GM18868 (cell line): ENCODE data around the gene DYNLT1.
"Not testable (repeated sequence)": the region's sequence is repeated elsewhere in the genome, so short reads cannot be mapped to it uniquely, and the experiment has no call there.

Source experiments
- ATAC-seq: cut with Tn5 transposase; IDR thresholded peaks from one replicate; pipeline ENCODE4 v1.9.1; 2021; ENCODE audit warnings: mild to moderate bottlenecking, moderate library complexity; ENCODE audit not compliant: unreplicated experiment

Gene DYNLT1

DNA sequence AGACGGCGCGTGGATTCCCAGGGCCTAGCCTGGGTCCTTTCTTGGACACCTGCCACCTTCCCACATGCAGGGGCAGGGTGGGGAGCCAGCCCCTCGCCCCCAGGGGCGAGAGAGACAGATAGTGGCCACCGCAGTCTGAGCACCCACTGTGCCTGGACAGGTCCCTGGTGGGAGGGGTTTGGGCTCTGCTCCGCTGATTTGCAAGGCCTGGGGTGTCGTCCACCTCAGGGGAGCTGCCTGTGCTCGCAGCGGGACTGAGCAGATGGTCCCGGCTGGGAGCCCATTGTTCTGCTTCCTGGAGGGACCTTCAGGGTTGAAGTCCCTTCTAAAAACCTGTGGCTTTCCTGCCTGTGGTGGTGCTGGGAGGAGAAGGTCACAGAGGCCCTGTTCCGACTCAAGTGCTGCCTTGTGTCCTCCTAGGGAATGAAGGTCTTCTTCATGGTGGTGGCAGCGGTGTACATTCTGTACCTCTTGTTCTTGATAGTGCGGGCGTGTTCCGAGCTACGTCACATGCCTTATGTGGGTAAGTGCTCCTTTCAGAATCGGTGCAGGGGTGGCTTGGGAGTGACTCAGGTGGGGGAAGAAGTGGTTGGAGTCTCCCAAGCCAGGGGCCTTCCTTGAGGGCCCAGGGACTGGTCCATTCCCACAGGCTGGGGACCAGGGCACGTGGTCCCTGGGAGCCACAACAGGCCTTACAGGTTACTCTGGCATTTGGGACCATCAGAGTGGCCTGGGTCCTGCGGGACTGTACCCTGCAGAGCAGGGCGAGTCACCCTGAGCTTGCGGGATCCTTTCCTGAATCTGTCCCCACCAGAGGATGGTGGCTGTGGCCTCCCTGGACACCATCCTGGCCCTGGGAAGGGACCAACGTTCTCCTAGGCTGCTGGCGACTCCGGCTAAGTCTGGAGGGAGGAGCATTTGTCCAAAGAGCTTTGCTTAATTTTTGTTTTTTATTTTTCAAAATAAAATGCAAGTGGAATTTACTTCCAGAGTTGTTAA, 19.6 kb downstream of the DYNLT1 start:
- no peak for ATAC-seq

DNA sequence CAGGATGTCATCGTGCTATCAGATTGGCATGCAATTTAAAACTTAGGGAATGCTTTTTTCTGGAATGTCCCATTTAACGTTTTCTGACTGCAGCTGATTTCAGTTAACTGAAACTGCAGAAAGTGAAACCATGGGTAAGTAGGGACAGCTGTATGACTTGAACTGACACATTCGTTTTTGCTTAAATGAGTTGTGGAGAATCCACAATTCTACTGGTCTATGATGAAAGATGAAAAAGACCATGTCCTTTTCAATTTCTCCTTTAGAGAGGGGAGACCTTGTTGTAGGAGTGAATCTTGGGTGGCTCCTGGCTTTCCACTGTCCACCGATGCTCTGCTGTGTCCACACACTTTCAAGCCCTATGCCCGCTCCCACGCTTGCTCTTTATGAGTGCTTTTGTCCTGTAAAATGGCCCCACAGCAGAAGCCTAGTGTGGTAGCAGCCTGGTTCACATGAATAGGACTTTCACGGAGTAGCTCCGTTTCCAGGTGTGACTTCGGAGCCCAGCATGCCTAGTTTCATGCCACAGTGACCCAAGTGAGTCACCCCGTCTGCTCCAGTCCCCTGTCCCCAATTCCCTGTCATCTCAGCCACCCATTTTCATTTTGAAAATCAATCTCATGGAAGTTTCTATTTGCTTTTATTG, 21.9 kb downstream of the DYNLT1 start:
- ATAC-seq: no peak

DNA sequence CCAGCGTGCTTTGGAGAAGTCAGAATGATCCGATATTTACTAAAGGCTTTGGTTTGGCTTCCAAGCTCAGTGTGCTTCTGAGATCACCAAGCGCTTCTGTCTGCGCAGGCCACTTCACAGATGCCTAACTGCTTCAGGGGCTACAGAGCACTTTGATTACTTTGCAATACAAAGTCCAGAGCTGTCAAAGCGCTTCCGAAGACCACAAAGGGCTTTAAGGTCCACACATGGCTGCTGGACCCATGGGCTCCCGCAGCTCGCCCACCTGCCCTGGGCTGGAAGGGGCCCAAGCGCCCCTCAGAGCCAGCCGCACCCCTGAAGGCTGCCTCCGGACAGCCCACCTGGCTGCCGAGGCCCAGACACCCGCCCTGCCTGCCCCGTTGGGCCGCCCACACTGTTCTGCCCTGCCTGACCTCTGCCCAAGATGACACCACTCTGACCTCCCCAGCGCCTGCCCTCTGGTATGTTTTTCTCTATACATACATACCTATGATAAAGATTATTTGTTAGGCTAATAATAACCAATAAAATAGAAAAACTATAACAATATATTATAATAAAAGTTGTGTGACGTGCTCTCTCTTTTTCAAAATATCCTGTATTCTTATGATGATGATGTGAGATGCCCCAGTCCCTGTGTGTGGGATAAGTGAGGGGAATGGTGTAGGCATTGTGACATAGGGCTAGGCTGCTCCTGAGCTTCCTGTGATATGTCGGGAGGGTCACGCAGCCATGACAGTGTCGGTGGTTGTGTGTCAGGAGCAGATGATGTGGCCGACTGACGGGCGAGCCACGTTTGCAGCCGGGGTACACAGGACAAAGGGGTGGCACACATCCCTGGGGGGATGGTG, 22.6 kb downstream of the DYNLT1 start:
- no peak for ATAC-seq

DNA sequence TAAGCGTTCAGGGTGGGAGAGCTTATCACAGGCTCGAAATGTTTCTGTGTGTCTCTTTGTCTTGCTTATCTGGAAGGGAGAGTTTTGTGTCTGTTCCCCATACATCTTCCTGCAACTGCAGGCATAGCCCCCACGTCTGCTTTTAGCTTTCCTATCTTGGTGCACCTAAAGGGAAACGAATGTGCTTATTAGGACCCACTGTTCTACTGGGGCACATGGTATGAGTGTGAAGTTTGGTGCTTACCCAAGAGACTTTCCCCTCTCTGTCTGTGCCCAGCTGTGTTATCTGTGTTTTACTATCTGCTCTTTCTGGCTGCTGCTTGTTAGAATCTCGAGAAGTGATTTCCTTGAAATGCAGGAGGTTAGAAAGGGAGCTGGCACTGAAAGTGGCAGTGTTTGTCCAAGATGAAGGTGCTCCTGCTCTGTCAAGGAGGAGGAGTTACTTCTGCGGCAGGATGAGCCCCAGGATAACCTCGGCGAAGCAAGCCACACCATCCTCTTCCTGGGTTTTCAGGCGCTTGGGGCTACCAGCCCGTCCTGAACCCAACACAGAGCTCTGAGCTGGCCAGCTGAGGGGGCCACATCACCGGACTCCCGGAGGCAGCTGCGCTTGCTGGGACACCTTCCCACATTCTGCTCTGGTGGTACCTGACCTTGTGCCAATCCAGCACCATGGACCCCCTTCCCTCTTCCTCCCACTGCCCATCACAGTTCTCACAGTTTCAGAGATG, 23.4 kb downstream of the DYNLT1 start:
- no peak for ATAC-seq

DNA sequence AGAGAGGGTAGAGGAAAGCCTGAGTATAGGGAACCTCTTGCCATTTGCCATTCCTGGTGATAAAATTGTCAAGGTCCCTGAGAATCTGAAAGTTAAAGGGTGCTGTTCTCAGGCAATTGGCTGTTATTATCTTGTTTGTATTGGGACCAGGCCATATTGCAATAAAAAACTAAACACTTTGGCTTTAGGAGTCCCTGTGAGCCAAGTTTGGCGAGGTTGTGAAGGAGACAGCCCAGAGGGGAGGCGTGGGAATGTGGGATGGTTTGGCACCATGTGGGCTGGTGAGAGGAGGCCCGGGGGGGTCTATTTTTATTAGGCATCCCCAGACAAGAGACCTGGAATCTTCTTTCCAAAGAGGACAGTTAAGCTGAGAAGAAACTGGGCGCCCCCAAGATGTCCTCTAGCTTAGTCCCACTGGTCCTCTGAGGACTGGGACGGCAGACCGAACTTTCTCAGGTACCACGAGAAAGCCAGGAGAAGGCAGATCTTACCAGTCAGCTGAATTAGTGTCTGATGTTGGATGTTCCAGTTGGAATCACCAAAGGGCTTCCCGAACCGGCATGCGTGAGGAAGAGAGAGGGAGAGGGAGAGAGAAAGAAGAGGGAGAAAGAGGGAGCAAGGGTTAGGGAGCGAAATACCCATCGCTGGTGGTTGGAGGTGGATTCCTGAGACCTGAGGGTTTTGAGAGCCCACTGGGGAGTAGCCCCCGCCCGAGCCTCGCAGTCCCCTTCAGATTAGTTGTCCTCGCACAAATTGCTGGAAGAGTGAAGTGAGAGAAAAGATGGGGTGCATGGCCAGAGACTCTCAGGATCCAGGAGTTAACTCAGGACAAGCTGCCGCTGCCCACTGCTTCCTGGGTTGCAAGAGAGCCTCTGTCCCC, 24.4 kb downstream of the DYNLT1 start:
- no peak for ATAC-seq

DNA sequence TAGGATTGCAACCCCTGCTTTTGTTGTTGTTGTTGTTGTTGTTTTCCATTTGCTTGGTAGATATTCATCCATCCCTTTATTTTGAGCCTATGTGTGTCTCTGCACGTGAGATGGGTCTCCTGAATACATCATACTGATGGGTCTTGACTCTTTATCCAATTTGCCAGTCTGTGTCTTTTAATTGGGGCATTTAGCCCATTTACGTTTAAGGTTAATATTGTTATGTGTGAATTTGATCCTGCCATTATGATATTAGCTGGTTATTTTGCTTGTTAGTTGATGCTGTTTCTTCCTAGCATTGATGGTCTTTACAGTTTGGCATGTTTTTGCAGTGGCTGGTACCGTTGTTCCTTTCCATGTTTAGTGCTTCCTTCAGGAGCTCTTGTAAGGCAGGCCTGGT, 26.3 kb downstream of the DYNLT1 start:
- ATAC-seq: not testable (repeated sequence)

DNA sequence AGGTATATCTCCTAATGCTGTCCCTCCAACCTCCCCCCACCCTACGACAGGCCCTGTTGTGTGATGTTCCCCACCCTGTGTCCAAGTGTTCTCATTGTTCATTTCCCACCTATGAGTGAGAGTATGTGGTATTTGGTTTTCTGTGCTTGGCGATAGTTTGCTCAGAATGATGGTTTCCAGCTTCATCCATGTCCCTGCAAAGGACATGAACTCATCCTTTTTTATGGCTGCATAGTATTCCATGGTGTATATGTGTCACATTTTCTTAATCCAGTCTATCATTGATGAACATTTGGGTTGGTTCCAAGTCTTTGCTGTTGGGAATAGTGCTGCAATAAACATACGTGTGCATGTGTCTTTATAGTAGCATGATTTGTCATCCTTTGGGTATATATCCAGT, 29.9 kb downstream of the DYNLT1 start:
- ATAC-seq: not testable (repeated sequence)

DNA sequence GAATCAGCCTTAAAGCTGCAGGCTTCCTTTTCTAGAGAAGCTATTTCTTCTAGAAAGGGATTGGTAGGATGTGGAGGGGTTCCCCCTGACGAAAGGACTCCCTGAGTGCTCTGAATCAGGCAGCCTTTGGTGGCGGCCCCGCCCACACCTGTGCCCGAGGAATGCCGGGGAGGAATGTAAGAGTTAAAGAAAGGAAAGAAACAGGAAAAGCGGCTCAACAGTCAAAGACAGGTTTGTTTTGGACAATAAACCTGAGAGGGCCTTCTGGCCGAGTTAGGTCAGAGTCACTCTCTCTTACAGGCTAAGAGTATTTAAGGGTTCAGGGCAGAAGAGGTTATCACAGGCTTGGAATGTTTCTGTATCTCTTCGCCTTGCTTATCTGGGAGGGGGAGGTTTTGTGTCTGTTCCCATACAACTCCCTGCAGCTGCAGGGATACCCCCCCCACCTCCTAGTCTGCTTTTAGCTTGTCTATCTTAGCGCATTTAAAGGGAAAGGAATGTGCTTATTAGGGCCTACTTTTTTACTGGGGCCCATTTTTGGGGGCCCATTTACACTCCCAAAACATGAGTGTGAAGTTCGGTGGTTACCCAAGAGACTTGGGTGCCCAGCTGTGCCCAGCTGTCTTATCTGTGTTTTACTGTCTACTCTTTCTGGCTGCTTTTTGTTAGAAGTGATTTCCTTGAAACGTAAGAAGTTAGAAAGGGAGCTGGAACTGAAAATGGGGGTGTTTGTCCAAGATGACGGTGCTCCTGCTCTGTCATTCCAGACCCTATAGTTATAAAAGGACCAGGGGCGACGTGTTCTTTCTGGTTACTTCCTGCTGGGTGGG, 32.8 kb downstream of the DYNLT1 start:
- no peak for ATAC-seq

DNA sequence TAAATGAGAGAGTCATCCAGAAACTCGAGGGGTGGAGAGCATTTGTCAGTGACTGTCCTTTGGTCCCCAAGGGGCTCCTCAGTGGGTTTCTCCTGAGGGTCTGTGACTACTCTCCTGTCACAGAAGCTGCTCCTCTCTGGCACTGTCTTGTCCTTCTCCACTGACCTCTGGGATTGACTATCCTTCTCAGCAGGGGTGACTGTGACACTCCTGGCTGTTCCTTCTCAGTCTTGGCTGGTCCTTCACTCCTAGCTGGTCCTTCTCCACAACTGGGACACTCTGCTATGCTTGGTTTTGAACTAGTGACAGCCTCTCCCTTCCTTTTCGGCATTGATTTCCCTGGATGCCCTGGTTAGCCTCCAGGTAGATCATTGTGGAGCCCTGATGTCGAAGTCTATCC, 33.5 kb downstream of the DYNLT1 start:
- no peak for ATAC-seq

DNA sequence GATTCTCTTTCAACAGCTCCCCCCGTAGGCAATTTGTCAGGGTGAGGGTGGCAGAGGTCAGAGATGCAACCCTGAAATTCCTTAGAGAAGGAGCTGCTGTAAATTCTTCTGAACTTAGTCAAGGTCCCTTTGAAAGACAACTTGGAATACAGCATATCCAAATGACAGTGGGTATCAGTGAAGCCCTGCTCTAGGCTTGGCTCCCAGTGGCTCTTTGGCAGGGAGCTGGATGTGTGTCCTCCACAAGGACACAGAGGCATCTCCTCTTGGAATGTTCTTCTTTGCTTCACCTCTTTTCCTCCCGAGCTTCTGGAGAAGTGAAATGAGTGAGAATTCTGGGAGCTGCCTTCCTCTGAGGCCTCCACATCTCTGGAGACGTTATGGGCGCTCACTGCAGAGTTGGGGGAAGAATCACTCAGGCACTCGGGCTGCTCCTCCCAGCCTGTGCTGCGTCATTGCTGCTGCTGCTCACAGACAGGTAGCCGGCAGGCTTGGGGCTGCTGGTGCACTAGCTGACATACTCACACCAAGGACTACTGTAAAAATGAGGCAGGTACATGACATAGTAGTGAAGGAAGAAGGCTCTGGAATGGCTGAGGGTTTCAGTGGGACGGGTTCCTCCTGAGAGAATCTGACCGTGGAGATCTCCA, 34.1 kb downstream of the DYNLT1 start:
- no peak for ATAC-seq

DNA sequence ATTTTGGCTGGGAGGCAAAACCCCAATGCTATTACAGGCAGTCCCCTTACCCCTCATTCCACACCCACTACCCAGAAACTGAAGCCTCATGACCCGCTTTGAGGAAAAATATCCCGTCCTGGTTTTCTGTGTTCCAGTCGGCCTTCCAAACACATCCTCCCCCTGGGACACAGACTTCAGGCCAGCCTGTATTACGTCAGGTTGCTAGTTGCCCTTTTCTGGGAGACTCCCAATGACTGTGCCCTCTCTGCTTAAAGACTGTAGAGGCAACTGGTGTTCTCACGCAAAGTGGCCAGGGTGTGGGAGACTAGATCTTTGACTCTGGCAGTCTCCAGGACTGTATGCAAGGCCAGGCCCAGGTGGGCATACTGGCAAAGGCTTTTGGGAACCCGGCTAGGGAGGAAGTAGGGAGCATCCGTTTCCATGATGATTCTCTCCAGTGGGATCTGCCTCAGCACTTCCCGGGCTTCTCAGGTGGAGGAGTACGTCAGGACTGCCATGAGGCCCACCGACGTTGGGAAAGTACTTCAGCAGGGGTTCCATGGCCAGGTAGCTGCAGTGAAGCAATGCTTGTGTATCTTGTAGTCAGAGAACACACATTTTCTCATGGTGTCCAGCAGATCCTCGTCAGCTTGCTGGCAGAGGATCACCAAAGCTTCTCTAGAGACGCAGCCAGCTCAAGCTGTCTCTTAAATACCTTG, 34.9 kb downstream of the DYNLT1 start:
- no peak for ATAC-seq

DNA sequence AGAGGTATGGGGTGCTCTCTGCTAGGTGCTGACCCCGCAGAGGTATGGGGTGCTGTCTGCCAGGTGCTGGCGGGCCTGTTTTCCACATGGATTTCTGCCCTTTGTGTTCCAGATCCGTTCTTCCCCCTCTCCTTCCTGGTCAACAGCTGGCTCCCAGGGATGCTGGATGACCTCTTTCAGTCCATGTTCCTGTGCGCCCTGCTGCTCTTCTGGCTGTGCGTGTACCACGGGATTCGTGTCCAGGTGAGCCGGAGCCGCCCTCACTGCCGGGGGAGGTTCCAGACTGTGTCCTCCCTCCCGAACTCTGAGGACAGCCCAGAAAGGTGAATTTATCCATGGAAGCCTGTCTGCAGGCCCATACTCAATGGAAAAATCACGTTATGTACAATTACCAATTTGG, 36.3 kb downstream of the DYNLT1 start:
- no peak for ATAC-seq

DNA sequence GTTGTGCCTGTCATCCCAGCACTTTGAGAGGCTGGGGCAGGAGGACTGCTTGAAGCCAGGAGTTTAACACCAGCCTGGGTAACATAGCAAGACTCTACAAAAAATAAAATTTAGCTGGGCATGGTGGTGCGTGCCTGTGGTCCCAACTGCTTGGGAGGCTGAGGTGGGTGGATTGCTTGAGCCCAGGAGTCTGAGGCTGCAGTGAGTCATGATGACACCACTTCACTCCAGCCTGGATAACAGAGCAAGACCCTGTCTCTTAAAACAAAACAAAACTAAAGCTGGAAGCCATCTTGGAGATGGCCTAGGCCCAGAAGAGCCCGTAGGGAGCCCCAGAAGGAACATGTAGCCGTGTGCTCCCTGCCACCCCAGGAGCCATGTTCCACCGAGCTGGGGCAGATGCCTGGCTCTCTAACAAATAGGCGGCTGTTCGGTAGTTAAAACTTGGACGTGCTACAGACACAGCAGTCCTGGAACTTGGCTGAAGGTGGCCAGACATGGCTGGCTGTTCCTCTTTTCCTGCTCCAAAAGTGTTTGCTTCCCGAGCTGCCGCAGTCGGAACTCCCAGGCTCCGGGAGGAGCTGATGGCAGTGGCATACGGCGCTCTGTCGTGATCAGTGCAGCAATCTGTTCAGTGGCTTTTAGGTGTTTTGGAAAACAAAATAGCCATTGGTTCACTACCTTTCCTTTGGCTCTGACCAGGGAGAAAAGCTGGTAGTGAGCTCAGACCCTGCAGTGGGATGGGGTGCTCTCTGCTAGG, 37.0 kb downstream of the DYNLT1 start:
- ATAC-seq: no peak

DNA sequence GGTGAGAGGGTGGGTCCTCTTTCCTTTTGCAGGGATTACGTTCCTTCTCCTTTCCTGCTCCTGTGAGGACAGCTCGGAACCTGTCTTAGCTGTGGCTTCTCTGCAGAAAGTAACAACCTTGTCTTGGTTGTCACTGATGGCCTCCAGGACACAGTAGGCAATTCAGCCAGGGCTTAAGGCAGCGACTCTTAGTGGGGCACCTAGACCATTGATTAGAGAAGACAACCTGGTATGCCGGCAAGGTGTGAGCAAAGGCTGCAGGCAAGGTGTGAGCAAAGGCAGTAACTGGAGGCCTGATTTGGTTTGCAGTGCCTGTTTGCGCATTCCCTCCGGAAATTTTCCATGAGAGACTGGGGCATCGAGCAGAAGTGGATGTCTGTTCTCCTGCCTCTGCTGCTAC, 37.6 kb downstream of the DYNLT1 start:
- ATAC-seq: no peak

DNA sequence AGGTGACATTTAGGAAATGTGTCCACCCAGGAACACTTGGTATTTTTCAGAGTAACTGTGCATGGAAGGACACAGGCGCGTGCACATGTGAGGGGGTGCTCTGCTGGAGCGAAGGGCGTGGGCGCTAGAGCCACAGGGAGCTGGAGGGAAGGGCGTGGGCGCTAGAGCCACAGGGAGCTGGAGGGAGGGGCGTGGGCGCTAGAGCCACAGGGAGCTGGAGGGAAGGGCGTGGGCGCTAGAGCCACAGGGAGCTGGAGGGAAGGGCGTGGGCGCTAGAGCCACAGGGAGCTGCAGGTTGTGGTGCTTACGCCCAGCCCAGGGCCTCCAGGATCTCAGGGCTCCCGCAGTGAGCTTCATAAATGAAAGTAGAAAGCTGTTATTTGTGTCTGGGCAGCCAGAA, 38.5 kb downstream of the DYNLT1 start:
- not testable (repeated sequence) for ATAC-seq

DNA sequence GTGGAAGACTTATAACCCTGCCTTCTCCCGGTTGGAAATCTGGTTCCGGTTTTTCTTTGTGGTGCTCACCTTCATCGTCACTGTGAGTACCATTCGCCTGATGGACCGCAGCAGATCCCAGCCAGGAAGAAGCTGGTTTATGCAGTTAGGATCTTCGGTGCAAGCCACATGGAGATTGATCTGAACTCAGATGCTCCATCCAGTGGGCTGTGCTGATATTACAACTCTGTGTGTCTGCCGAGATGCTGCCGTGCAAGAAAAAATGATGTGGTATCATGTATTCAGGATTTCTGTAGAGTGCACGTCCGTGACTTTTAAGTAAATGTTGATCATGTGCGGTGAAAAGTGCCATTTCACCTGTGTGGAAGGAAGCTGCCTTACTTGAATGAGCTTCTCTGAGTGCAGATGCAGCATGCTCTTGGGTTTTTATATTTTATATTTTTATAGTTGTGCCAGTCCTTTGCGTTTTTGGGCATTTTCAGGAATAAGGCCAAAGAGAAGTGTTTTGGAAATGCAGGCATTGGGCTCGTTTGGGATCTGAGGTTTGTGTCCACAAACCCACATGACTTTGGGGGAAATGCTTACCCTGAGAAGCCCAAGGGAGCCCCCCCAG, 39.2 kb downstream of the DYNLT1 start:
- ATAC-seq: peak; percentile 49

DNA sequence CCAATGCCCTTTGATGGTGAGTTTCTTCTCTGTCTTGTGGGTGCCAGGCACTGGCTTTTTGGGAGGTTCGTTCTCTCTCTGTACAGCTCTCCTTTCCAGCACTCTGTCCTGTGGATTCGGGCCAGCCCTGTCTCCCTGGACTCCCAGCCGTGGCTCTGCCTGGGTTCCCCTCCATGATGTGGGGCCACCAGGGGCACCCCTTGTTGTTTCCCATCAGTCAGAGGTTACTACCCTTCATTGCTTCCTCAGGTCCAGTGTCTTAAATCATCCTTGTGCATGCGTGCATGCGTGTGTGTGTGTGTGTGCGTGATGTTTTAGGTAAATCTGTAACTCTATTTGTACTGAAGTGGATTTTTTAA, 40.5 kb downstream of the DYNLT1 start:
- ATAC-seq: no peak
